HepG2 (cell line): ENCODE results near the gene LMF2. TPM values are rescaled to one million over a fixed set of nuclear protein-coding genes. Genes with fewer than 3 reads are reported as not detected.

ENCODE experiments used
- AGO1 ChIP-seq: fragments of 200-400 bp; formaldehyde crosslinking; IDR thresholded peaks from 2 replicates; pipeline ENCODE4 v1.6.1; 2017; ENCODE audit warnings: mild to moderate bottlenecking, low read depth, low read length, moderate library complexity; ENCODE audit not compliant: poor library complexity, severe bottlenecking
- AHDC1 ChIP-seq: sonication (generic); formaldehyde crosslinking; IDR thresholded peaks from 2 replicates; pipeline ENCODE4 v1.5.1; 2020; ENCODE audit warnings: mild to moderate bottlenecking, missing genetic modification reagents, borderline replicate concordance
- FOXC1 ChIP-seq: sonication (generic); formaldehyde crosslinking; IDR thresholded peaks from 2 replicates; pipeline ENCODE4 v1.8.0; 2022; ENCODE audit warnings: mild to moderate bottlenecking, missing genetic modification reagents, borderline replicate concordance
- HNRNPL ChIP-seq: fragments of 200-400 bp; formaldehyde crosslinking; IDR thresholded peaks from 2 replicates; pipeline ENCODE4 v1.6.1; 2017; ENCODE audit warnings: mild to moderate bottlenecking, low read depth, low read length
- HOXA3 ChIP-seq: sonication (generic); formaldehyde crosslinking; IDR thresholded peaks from 2 replicates; pipeline ENCODE4 v1.5.0; 2020; ENCODE audit warnings: missing genetic modification reagents
- KDM5B ChIP-seq: sonication (generic); formaldehyde crosslinking; IDR thresholded peaks from 2 replicates; pipeline ENCODE4 v1.4.0; 2020; ENCODE audit warnings: missing genetic modification reagents, mild to moderate bottlenecking, borderline replicate concordance
- NFKB2 ChIP-seq: sonication (generic); formaldehyde crosslinking; IDR thresholded peaks from 2 replicates; pipeline ENCODE4 v1.4.0; 2020; ENCODE audit warnings: missing genetic modification reagents, borderline replicate concordance
- NR2F1 ChIP-seq, 2 experiments: fragments of 450-650 bp in 1 of 2; formaldehyde crosslinking in 1 of 2; IDR thresholded peaks; 2 replicates each; pipeline versions ENCODE4 v1.5.0 to v1.6.1; 2016 to 2020; ENCODE audit warnings: mild to moderate bottlenecking in 1 of 2, missing compliant biosample characterization in 1 of 2, missing genetic modification reagents in 1 of 2, moderate library complexity in 1 of 2
- NR2F6 ChIP-seq, 2 experiments: IDR thresholded peaks; 2 replicates each; pipeline ENCODE4 v1.6.1; 2016; ENCODE audit warnings: antibody characterized with exemption in 1 of 2, mild to moderate bottlenecking in 1 of 2
- POLR2G ChIP-seq: fragments of 200-400 bp; formaldehyde crosslinking; IDR thresholded peaks from 2 replicates; pipeline ENCODE4 v1.6.1; 2018; ENCODE audit warnings: mild to moderate bottlenecking, low read depth, low read length, moderate library complexity
- PRMT3 ChIP-seq: sonication (generic); formaldehyde crosslinking; IDR thresholded peaks from 2 replicates; pipeline ENCODE4 v1.8.1; 2022; ENCODE audit warnings: low read depth, mild to moderate bottlenecking, moderate library complexity, missing genetic modification reagents, borderline replicate concordance
- RFXAP ChIP-seq: sonication (generic); formaldehyde crosslinking; IDR thresholded peaks from 2 replicates; pipeline ENCODE4 v1.4.0; 2020; ENCODE audit warnings: missing genetic modification reagents, borderline replicate concordance
- RNF2 ChIP-seq: fragments of 450-650 bp; conservative IDR thresholded peaks from 2 replicates; pipeline ENCODE4 v1.6.1; 2016; ENCODE audit warnings: low read depth
- THAP7 ChIP-seq: sonication (generic); formaldehyde crosslinking; IDR thresholded peaks from 2 replicates; pipeline ENCODE4 v1.8.1; 2023; ENCODE audit warnings: mild to moderate bottlenecking, missing genetic modification reagents
- ZFP90 ChIP-seq: sonication (generic); formaldehyde crosslinking; IDR thresholded peaks from 2 replicates; pipeline ENCODE4 v1.8.0; 2022; ENCODE audit warnings: missing genetic modification reagents, mild to moderate bottlenecking, inconsistent platforms, borderline replicate concordance
- ZMYM4 ChIP-seq: sonication (generic); formaldehyde crosslinking; IDR thresholded peaks from 2 replicates; pipeline ENCODE4 v1.8.1; 2023; ENCODE audit warnings: mild to moderate bottlenecking, missing genetic modification reagents
- ZNF331 ChIP-seq: sonication (generic); formaldehyde crosslinking; IDR thresholded peaks from 2 replicates; pipeline ENCODE4 v1.4.0; 2020; ENCODE audit warnings: missing genetic modification reagents
- ZNF513 ChIP-seq: sonication (generic); formaldehyde crosslinking; conservative IDR thresholded peaks from 2 replicates; pipeline ENCODE4 v1.5.0; 2020; ENCODE audit warnings: missing genetic modification reagents
- ZNF772 ChIP-seq: sonication (generic); formaldehyde crosslinking; IDR thresholded peaks from 2 replicates; pipeline ENCODE4 v1.5.0; 2020; ENCODE audit warnings: mild to moderate bottlenecking, missing genetic modification reagents
- ZNF878 ChIP-seq: sonication (generic); formaldehyde crosslinking; IDR thresholded peaks from 2 replicates; pipeline ENCODE4 v1.8.1; 2023; ENCODE audit warnings: mild to moderate bottlenecking, missing genetic modification reagents, moderate library complexity
- polyA plus RNA-seq, 8 experiments: library from polyadenylated mRNA; depleted of rRNA in 3 of 8; stranded (reverse) in 7 of 8; unstranded in 1 of 8; fragments of >200 nt; fragmentation: Illumina TruSeq in 4 of 8; extraction: Trizol in 4 of 8; gene quantifications; 2 replicates each; pipeline versions ENCODE4 v1.2.1 to v1.2.3, GENCODE V29; 2011 to 2016; ENCODE audit warnings: low read depth in 4 of 8, missing spikeins in 1 of 8, mixed read lengths in 1 of 8; ENCODE audit not compliant: insufficient read depth in 1 of 8
- total RNA-seq, 5 experiments: library from RNA; depleted of rRNA; stranded (reverse); fragments of >200 nt; fragmentation: Illumina TruSeq; extraction: Trizol; gene quantifications; 2 replicates each; pipeline ENCODE4 v1.2.3, GENCODE V29; 2016; ENCODE audit warnings: low read depth in 1 of 5

LMF2 gene
- total and polyA plus RNA-seq, 2 of the 13 experiments (the other 11 are each of a cell fraction or from before 2014, with no cell fraction given), result 23.3 to 30.6 TPM

GRCh38 chr22:50528682-50529415 is 21.3 kb upstream of the LMF2 start (continued):
- TF ChIP-seq AHDC1 (CRISPR knock-in tag), result 0 out of 2 replicates have a peak, but pooled peaks have one; percentile 34
- TF ChIP-seq ZMYM4 (CRISPR knock-in tag), result 0 out of 2 replicates have a peak, but pooled peaks have one; percentile 6
- TF ChIP-seq NR2F1 (CRISPR knock-in tag; IDR thresholded peaks at IDR 0.05), result 0 out of 4 replicates have a peak, but pooled peaks of 1 of the 2 experiments have one; percentile 17
- TF ChIP-seq HOXA3 (CRISPR knock-in tag), result peak; percentile 50; the same call in 1 of the 2 replicates
- peak; percentile 49; the same call in 1 of the 2 replicates for TF ChIP-seq KDM5B (CRISPR knock-in tag)
- 0 out of 2 replicates have a peak, but pooled peaks have one; percentile 44 for TF ChIP-seq NFKB2 (CRISPR knock-in tag)
- peak; percentile 88 for TF ChIP-seq PRMT3 (CRISPR knock-in tag)
- peak; percentile 51 for TF ChIP-seq RNF2
- no peak for TF ChIP-seq ZNF772 (CRISPR knock-in tag)
- peak; percentile 47; the same call in 1 of the 2 replicates for TF ChIP-seq HNRNPL
- peak; percentile 59; the same call in 1 of the 2 replicates for TF ChIP-seq RFXAP (CRISPR knock-in tag)
- TF ChIP-seq ZNF331 (CRISPR knock-in tag), result 0 out of 2 replicates have a peak, but pooled peaks have one; percentile 13
- TF ChIP-seq AGO1, result peak; percentile 96
- no peak for TF ChIP-seq FOXC1 (CRISPR knock-in tag)
- 0 out of 2 replicates have a peak, but pooled peaks have one; percentile 19 for TF ChIP-seq THAP7 (CRISPR knock-in tag)
- TF ChIP-seq NR2F6 (IDR thresholded peaks at IDR 0.05), result peak; percentile 29; the same call in 1 of the 2 replicates
- TF ChIP-seq NR2F6 (CRISPR knock-in tag; IDR thresholded peaks at IDR 0.05), result peak; percentile 83
- 0 out of 2 replicates have a peak, but pooled peaks have one; percentile 64 for TF ChIP-seq ZNF878 (CRISPR knock-in tag)
- TF ChIP-seq ZFP90 (CRISPR knock-in tag), result 0 out of 2 replicates have a peak, but pooled peaks have one; percentile 49
- TF ChIP-seq ZNF513 (CRISPR knock-in tag), result 0 out of 2 replicates have a peak, but pooled peaks have one; percentile 30
- 0 out of 2 replicates have a peak, but pooled peaks have one; percentile 34 for TF ChIP-seq POLR2G
